ENCODE data around the gene AGBL4. TPM values are rescaled to one million over a fixed set of nuclear protein-coding genes. Genes with fewer than 3 reads are reported as not detected.

The AGBL4 gene
- total and polyA plus RNA-seq, 9 of the 15 experiments (the other 6 are each of a cell fraction or from before 2014, with no cell fraction given): 0.11 TPM; not detected in 7

DNA sequence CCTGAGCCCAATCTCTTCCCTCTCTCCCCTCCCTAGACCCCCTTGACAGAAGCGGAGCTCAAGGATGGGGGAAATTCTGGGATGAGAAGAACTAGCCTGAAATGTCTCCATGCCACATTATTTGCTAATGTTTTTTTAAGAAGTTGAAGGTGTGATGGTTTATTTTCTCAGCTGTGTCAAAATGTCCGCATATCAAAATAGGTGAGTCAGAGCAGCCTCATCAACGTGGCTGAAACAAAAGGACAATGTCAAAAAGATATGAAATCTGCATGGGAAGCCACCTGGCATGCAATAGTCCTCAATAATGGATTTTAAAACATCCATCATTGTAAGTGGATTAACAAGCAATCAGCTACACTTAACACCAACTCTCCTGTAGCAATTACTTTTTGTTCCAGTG, 1348.5 kb downstream of the AGBL4 start:
- Histone ChIP-seq H3K4me2 (ENCODE audit: insufficient read depth, low read length) (no peak overlapping the region), H3K9me3 (replicated peaks; ENCODE audit: control insufficient read depth, insufficient read depth, low read depth, low read length) (no peaks in the 10 kb centered on the region), H3K9ac (ENCODE audit: insufficient read depth in 1 of 2, low read depth in 2 of 2, low read length in 2 of 2) (no peak overlapping the region), H2AFZ (ENCODE audit: low read depth, low read length) (no peak overlapping the region), H3K27me3 (ENCODE audit: control insufficient read depth in 2 of 2, insufficient read depth in 2 of 2, low read length in 2 of 2) (no peaks in the 10 kb centered on the region), H3K36me3 (ENCODE audit: control insufficient read depth, insufficient read depth, low read length) (no peaks in the 10 kb centered on the region), H3K4me3 (no peak overlapping the region), H3K79me2 (ENCODE audit: control insufficient read depth, insufficient read depth, low read length) (no peaks in the 10 kb centered on the region), H3K4me1 (replicated peaks in 1 of 2; ENCODE audit: control insufficient read depth in 2 of 2, insufficient read depth in 2 of 2, low read length in 2 of 2) (no peaks in the 10 kb centered on the region), H4K20me1 (replicated peaks; ENCODE audit: control insufficient read depth, insufficient read depth, low read length) (no peaks in the 10 kb centered on the region), H3K9me1 (ENCODE audit: control insufficient read depth, insufficient read depth, low read length) (no peaks in the 10 kb centered on the region), H3K27ac (ENCODE audit: extremely low read depth, low read depth, low read length) (no peak overlapping the region)
- no peak for DNase-seq (ENCODE audit: extremely low read depth in 1 of 4, low spot score in 3 of 4)
- no peak for FAIRE-seq
- in situ Hi-C loops (cut with MboI): loop anchor here (10.0 kb wide), 1 partner anchor 1670 kb away; no protein-coding TSS in a partner anchor
- ChIA-PET POLR2A (no interaction called here), CTCF (ENCODE audit: low intra/inter-chr PET ratio) (no interaction called here)
- 2% methylated on average over 3 of the region's 3 CpGs for WGBS (ENCODE audit: insufficient coverage, low coverage, missing lambda C conversion rate)
- ATAC-seq: no peak
- no TSS peak for BruUV-seq (replicated peaks)
- intact Hi-C loops (cut with micrococcal nuclease): no loop called here
- TF ChIP-seq EWSR1 (IDR thresholded peaks at IDR 0.05; ENCODE audit: borderline replicate concordance, low read depth, partially characterized antibody): no peak
- no peak for TF ChIP-seq HOXB6 (CRISPR knock-in tag; IDR thresholded peaks at IDR 0.05; ENCODE audit: borderline replicate concordance)
- no peak for TF ChIP-seq CTCFL (IDR thresholded peaks at IDR 0.05; ENCODE audit: borderline replicate concordance, insufficient read depth, low read depth, low read length, poor library complexity, severe bottlenecking)
- TF ChIP-seq ZNF277 (CRISPR knock-in tag; IDR thresholded peaks at IDR 0.05; ENCODE audit: borderline replicate concordance): no peak
- no peak for TF ChIP-seq ZNF398 (CRISPR knock-in tag; IDR thresholded peaks at IDR 0.05)
- TF ChIP-seq E2F3 (CRISPR knock-in tag; IDR thresholded peaks at IDR 0.05): no peak
- TF ChIP-seq LARP7 (IDR thresholded peaks at IDR 0.05): no peak
- TF ChIP-seq DMBX1 (CRISPR knock-in tag; IDR thresholded peaks at IDR 0.05; ENCODE audit: borderline replicate concordance): no peak
- no peak for TF ChIP-seq CC2D1A (IDR thresholded peaks at IDR 0.05)
- TF ChIP-seq, protein P1, sequence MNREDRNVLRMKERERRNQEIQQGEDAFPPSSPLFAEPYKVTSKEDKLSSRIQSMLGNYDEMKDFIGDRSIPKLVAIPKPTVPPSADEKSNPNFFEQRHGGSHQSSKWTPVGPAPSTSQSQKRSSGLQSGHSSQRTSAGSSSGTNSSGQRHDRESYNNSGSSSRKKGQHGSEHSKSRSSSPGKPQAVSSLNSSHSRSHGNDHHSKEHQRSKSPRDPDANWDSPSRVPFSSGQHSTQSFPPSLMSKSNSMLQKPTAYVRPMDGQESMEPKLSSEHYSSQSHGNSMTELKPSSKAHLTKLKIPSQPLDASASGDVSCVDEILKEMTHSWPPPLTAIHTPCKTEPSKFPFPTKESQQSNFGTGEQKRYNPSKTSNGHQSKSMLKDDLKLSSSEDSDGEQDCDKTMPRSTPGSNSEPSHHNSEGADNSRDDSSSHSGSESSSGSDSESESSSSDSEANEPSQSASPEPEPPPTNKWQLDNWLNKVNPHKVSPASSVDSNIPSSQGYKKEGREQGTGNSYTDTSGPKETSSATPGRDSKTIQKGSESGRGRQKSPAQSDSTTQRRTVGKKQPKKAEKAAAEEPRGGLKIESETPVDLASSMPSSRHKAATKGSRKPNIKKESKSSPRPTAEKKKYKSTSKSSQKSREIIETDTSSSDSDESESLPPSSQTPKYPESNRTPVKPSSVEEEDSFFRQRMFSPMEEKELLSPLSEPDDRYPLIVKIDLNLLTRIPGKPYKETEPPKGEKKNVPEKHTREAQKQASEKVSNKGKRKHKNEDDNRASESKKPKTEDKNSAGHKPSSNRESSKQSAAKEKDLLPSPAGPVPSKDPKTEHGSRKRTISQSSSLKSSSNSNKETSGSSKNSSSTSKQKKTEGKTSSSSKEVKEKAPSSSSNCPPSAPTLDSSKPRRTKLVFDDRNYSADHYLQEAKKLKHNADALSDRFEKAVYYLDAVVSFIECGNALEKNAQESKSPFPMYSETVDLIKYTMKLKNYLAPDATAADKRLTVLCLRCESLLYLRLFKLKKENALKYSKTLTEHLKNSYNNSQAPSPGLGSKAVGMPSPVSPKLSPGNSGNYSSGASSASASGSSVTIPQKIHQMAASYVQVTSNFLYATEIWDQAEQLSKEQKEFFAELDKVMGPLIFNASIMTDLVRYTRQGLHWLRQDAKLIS (CRISPR knock-in tag; IDR thresholded peaks at IDR 0.05): no peak
- TF ChIP-seq NFYB (IDR thresholded peaks at IDR 0.05; ENCODE audit: extremely low read depth, insufficient read length): no peak
- TF ChIP-seq ZNF239 (CRISPR knock-in tag; IDR thresholded peaks at IDR 0.05): no peak
- no peak for TF ChIP-seq JUND (IDR thresholded peaks at IDR 0.05; ENCODE audit: borderline replicate concordance, low read depth, low read length)
- TF ChIP-seq JUND (tag; IDR thresholded peaks at IDR 0.05; ENCODE audit: borderline replicate concordance, low read depth, low read length): no peak
